Right lung (tissue), 5 donors: ENCODE measurements around the gene SERAC1. TPM values are rescaled to one million over a fixed set of nuclear protein-coding genes. Genes with fewer than 3 reads are reported as not detected.

Experiments used
- DNase-seq, 2 donors: peaks; one replicate each; pipeline ENCODE4 v3.0.0-alpha.2; 2013
- polyA plus RNA-seq, 5 donors: library from polyadenylated mRNA; unstranded; fragments of 120-200 nt; gene quantifications; one replicate each; pipeline versions ENCODE4 v1.2.1 to v1.2.3, GENCODE V29; 2013; ENCODE audit warnings: inconsistent platforms in 1 of 5, low replicate concordance in 1 of 5; ENCODE audit not compliant: insufficient read length in 5 of 5, insufficient read depth in 1 of 5

SERAC1 gene
- polyA plus RNA-seq, 5 donors: 6.9 to 10.8 (median 9.4) TPM

DNA sequence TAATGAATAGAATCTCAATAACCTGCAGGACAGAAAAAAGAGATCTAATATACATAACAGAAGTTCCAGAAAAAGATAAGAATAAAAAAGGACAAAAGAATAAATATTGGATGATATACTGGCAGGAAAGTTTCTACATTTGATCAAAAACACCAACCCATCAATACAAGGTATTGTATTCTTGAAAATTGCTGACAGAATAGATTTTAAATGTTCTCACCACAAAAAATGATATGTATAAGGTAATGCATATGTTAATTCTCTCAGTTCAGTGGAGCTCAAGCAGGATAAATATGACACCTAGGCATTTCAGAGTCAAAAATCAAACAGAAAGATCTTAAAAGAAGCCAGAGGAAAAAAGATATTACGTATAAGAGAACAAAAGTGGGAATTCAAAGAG is 43.8 kb downstream of the SERAC1 start:
- no peak for DNase-seq

DNA sequence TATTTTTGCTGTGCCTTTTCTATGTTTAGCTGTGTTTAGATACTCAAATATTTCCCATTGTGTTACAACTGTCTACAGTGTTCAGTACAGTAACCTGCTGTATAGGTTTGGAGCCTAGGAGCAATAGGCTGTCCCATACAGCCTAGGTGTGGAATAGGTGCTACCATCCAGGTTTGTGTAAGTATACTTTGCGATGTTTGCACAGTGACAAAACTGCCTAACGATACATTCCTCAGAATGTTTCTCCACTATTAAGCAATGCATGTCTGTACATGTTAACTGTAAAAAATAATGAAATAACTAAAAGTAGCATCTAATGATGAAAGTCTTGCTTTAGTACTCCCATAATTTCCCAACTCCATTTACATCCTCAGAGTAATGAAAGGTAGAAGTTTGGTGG is 46.0 kb downstream of the SERAC1 start:
- DNase-seq: no peak

DNA sequence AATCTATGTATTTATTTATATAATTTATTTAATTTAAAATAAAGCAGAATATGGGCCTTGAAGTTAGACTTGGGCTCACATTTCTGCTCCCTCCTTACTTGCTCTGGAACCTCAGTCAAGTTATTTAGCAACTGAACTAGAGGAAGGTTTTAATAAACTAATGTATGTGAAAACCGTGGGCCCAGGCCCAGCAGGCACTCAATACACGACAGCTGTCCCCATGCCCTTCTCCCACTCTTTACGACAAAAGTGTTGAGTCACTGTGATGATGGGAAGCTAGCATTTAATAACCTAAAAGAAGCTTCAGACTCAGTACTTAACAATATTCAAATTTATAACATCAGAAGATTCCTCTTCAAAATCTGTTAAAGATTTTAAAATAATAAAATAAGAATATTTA is 46.7 kb downstream of the SERAC1 start:
- DNase-seq: no peak

DNA sequence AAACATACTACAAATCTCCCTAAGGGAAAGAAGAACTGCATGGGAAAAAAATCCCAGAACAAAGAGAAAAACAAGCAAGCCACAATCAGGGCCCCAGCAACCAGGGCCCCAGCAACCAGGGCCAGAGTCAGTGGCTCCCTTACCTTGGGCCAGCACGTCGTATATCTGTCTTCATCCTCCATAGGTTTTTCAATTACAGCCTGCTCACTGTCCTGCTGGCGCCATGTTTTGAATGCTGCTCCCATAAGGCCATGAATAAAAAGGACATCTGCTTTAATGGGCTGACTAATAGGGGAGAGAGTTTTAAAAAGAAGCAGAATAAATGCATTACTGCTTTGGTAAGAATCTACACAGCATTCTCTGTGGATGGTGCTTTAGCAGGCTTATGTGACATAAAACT is 49.2 kb downstream of the SERAC1 start:
- DNase-seq: no peak

DNA sequence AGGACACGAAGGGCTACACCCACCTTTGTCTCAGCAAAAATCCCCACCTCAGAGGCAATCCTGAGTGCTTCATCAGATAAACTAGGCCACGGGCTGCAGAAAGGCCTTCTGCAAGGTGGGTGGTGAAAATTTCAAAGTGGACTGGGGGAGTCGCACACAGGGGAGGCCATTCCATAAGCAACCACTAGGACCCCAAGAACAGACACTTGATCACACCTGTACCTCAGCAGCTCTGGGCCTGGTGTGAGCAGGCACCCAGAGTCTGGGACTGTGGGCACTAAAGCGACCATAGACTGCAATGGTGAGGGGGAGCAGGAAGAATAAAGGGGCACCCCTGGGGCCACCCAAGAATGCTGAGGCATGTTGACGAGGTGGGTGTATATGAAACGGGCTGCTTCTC is 52.6 kb downstream of the SERAC1 start:
- DNase-seq: no peak

DNA sequence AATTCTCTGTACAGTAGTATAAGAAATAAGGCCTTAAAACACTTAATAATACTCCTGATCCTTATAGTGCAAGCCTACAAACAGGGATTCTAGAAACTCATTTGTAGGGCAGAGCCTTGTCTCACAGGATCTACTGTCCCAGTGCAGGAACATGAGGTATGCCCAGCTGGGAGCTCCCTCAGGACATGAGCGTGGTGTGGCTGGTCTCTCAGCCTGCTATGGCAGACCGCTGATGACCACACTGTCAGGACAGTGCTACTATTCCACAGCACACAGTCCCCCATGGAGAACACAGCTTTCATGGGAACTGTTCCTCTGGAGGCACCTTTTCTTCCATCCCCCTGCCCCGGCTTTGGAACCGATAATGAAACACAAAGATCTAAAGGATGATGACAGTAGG is 53.0 kb downstream of the SERAC1 start:
- DNase-seq: no peak

DNA sequence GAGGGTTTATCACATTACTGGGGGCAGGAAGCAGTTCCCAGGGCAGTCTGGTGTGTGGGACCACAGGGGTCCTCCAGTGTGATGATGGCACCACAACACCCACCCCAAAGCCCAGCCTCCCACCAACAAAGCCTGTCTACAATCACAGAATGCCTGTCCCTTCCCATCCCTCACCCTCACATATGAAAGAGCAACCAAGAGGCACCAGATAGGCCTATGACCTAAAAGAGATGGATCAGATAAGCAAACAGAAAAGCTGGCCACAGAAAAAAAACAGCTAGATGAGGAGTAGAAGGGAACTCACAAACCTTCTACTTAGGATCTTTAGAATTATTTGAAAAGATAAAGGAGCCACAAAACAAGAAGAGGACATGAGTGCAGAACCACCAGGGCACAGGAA is 54.3 kb downstream of the SERAC1 start:
- DNase-seq: no peak

DNA sequence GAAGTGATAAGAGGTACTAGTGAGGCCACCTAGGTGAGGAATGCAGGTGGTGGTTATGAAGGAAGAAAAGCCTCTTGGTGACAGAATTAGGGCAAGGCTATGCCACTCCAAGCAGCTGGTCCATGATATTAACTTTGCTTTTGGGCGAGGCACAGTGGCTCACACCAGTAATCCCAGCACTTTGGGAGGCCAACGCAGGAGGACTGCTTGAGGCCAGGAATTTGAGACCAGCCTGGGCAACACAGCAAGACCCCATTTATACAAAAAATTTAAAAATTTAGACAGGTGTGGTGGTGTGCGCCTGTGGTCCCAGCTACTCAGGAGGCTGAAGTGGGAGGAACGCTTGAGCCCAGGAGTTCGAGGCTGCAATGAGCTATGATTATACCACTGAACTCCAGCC is 56.1 kb downstream of the SERAC1 start:
- no peak for DNase-seq

DNA sequence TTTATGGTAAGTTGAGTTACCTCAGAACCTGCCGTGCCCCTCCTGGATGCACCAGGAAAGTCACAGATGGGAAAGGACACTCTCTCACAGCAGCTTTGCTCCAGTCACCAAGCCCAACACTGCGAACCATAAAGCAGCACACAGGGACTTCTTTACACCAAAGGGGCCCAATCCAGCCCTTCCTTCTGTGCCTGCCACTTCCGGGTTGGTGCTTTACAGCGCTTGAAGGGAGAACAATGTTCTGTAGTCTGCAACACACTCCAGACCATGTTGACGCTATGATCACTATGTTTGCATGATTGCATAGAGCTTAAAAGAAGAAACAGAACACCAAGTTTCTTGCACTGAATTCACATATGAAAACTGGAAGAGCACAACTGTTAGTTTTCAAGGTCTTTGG is 57.1 kb downstream of the SERAC1 start:
- no peak for DNase-seq

DNA sequence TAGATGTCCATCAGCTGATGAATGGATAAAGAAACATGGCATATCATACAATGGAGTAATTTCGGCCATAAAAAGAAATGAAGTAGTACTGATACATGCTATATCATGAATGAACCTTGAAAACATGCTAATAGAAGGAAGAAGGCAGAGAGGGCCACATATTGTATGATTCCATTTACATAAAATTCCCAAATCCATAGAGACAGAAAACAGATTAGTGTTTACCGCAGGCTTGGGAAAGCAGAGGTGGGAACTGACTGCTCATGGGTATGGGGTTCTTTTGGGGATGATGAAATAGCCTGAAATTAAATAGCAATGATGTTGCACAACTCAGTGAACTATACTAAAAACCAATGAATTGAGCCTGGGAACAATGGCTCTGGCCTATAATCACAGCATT is 58.3 kb downstream of the SERAC1 start:
- no peak for DNase-seq

DNA sequence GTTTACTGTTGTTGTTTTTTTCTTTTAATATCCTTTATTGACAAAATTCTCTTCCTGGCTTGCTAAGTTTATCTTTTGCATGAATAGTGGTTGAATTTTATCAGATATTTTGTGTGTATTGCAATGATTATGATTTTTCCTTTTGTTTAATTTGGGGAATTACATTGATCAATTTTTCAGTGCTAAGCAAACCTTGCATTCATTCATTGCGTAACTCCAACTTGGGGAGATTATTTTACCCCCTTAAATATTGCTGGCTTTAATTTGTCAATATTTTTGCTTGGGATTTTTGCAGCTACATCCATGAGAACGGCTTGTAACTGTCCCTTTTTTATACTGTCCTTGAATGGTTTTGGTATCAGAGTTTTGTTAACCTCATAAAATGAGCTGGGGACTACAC is 63.4 kb downstream of the SERAC1 start:
- no peak for DNase-seq

DNA sequence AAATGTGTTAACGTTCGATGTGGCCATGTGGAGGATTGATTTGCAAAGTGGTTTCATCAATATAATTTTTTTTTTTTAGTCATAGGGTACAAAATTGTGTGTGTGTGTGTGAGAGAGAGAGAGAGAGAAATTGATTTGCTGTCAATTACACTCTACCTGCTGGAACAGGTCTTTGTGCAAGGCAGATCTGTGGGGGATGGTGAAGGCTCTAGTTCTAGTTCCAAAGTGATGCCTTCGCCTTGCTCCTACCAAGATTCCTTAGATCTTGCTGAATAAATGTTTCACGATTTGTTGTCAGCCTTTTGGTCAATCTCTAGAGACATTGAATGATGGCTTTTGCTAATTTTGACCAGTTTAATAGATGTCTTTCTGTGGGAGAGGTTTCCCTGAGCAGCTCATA is 64.8 kb downstream of the SERAC1 start:
- DNase-seq: no peak

DNA sequence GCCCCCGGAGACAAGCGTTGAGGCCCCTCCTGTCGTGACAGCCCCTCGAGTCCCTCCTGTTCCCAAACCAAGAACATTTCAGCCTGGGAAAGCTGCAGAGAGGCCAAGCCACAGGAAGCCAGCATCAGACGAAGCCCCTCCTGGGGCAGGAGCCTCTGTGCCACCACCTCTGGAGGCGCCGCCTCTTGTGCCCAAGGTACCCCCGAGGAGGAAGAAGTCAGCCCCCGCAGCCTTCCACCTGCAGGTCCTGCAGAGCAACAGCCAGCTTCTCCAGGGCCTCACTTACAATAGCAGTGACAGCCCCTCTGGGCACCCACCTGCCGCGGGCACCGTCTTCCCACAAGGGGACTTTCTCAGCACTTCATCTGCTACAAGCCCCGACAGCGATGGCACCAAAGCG is 72.4 kb downstream of the SERAC1 start:
- no peak for DNase-seq

DNA sequence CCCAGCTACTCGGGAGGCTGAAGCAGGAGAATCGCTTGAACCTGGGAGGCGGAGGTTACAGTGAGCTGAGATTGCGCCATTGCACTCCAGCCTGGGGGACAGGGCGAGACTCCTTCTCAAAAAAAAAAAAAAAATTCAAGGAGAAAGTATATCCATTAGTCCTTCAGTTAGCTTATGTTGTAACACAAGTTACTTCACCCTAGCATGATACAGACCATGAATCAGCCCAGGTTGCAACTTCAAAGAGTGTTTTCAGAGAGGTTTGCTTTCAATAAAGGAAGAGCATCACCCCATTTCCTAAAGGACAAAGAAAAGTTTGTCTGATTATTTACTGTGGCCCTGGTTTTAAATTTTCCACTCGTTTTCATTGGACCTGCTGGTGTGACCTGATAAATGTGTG is 73.0 kb downstream of the SERAC1 start:
- no peak for DNase-seq

DNA sequence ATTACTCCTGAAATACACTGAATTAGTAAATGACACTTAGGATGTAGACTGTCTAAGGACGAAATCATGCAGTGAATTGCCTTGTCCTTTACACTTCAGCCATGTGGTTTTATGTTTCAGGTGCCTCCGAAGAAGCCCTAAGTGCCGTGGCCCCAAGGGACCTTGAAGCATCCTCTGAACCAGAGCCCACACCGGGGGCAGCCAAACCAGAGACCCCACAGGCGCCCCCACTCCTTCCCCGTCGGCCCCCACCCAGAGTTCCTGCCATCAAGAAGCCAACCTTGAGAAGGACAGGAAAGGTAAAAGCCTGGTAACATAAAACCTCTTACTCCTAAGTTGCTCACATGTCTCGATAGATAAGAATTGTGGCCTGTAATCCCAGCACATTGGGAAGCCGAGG is 75.3 kb downstream of the SERAC1 start:
- no peak for DNase-seq

DNA sequence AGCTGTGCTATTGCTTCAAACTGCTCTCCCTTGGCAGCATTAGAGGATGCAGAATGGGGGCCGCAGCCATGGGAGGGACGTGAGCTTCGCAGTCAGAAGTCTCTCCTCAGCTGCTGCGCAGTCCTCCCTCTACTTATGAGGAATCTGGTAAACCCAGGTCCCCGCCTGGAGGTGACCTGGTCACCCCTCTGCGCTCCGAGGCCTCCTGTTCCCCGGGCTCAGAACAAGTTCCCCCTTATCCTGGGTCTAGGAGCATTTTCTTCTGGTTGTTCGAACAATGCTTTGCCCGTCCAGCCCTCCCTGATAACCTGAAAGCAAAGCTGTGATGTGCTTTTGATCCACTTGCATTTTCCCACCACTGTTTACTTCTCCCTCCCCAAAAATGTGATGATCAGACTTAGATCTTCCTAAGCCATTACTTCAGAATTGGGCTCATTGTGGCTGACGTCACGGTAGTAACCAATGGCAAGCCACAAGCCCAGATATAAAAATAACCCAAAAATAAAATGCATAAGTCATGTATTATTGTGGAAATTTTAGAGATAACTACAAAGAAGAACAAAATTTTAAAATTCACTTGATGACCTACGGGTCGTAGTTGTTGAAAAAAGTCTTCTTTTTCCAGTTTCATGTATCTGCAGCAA is 80.7 kb downstream of the SERAC1 start:
- DNase-seq: no peak

DNA sequence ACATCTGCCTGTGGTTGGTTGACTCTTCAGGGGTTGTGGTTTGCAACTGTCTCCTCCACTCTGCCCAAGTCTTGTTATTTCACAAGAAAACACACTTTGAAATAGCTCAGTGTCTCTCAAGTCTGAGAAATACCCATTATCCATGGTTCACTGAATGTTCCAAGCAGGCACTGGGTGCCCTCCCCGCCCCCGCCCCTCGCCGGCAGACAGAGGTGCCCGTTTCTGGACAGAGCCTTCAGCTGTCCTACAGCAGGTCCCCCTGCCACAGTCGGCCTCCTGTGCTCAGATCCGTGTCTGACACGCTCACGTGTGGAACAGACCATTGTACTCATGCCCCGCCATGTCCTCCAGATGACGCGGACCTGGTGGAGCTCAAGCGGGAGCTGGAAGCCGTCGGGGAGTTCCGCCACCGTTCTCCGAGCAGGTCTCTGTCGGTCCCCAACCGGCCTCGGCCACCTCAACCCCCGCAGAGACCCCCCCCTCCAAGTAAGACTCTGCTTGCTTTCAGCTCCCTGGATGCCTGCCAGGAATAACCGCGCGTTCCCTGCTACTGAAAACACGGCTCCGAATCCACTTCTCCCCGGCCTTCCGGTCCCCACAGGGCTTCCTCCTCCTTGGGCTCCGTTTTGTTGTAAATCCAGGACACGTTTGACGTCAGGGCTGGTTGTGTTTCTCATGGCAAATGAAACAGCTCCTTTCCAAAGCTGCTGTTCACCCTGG is 81.4 kb downstream of the SERAC1 start:
- peak; percentile 24 to 25 for DNase-seq

DNA sequence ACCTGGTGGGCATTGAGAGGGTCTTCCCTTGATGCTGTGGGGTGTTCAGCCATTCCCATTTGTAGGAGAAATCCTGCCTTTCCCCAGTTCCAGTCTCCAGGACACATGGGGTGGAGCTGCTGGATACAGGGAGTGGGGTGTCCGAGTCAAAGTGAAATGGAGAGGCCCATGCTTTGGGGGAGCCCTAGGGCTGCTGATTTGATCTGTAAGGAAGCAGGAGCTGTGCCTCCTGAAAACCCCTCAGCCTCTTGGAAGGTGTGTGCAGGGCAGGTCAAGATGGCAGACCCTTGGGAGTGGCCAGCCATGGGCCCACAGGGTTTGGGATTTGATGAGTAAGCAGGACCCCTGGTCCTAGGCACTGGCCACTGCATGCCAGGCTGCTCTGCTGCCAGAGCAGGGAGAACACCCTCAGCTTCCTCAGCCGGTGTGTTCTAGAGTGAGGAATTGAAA is 82.0 kb downstream of the SERAC1 start:
- no peak for DNase-seq

DNA sequence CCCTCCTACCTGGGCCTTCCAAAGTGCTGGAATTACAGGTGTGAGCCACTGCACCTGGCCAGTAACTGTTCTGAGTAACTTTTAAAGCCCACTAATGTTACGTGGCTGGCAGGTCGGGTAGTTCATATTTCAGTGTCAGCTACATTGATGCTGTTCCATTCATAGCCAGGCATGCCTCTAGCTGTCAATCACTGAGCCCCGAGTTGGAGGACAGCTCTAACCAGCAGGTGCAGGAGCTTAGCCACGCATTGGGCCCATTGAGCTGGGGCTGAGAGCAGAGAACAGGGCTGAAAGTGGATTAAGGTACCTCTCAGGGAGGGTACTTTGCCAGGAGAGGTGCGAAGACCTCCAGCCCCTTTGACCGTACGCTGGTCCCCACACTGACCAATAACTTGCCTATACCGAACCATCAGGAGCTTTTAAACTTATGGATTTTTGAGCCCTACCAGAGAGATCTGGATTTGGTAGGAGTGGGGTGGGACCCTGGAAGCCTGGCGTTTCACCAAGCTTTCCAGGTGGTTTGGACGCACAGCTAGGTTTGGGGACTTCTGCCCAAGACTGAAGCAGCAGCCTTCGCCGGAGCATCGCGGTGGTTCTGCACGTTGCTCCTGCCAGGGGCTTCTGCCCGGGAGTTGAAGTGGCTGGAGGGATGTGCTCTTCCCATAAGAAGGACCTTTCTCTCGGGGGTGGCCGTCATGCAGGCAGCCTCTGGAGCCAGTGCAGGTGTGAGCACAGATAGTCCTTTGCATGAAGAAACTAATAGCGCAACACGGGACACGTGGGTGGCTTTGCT is 82.6 kb downstream of the SERAC1 start:
- DNase-seq: no peak

DNA sequence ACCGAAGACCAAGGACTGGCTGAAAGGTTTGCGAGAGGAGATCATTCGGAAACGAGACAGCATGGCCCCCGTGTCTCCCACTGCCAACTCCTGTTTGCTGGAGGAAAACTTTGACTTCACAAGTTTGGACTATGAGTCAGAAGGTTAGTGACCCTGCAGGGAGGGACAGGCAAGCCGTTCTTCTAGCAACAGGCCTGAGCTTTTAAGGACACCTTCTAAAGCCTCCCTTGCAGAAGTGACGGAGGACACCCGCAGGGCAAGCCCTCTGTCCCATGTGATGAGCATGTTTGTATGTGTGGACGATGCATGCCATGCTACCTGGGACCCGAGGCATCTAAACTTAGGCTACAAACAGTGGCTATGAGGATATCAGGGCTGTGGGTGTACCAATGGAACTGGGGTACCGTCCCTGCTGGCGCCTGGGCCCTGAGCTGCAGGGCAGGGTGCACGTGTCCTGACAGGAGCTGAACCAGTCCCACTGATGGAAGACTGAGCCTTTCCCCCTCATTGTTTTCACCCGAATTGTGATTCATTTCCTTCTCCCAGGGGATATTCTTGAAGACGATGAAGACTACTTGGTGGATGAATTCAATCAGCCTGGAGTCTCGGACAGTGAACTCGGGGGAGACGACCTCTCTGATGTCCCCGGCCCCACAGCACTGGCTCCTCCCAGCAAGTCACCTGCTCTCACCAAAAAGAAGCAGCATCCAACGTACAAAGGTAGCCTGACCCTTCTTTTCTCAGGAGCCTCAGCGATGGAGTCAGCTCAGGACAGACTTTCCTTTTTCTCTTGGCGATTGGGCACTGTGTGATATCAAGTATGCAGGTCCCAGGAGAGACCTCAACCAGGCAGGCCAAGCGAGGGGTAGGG is 84.4 kb downstream of the SERAC1 start:
- DNase-seq: no peak

DNA sequence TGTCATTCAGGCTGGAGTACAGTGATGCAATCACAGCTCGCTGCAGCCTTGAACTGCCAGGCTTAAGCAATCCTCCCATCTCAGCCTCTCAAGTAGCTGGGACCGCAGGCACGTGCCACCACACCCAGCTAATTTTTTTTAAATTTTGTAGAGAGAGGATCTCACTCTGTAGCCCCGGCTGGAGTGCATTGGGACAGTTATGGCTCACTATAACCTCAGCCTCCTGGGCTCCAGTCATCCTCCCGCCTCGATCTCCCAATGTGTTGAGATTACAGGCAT is 86.5 kb downstream of the SERAC1 start:
- no peak for DNase-seq
